GM18868 (cell line): ENCODE data around the gene SLC29A4.
"Not testable (repeated sequence)": the region's sequence is repeated elsewhere in the genome, so short reads cannot be mapped to it uniquely, and the experiment has no call there.

ENCODE experiments used
- ATAC-seq: cut with Tn5 transposase; IDR thresholded peaks from one replicate; pipeline ENCODE4 v1.9.1; 2021; ENCODE audit warnings: mild to moderate bottlenecking, moderate library complexity; ENCODE audit not compliant: unreplicated experiment

Gene SLC29A4

DNA sequence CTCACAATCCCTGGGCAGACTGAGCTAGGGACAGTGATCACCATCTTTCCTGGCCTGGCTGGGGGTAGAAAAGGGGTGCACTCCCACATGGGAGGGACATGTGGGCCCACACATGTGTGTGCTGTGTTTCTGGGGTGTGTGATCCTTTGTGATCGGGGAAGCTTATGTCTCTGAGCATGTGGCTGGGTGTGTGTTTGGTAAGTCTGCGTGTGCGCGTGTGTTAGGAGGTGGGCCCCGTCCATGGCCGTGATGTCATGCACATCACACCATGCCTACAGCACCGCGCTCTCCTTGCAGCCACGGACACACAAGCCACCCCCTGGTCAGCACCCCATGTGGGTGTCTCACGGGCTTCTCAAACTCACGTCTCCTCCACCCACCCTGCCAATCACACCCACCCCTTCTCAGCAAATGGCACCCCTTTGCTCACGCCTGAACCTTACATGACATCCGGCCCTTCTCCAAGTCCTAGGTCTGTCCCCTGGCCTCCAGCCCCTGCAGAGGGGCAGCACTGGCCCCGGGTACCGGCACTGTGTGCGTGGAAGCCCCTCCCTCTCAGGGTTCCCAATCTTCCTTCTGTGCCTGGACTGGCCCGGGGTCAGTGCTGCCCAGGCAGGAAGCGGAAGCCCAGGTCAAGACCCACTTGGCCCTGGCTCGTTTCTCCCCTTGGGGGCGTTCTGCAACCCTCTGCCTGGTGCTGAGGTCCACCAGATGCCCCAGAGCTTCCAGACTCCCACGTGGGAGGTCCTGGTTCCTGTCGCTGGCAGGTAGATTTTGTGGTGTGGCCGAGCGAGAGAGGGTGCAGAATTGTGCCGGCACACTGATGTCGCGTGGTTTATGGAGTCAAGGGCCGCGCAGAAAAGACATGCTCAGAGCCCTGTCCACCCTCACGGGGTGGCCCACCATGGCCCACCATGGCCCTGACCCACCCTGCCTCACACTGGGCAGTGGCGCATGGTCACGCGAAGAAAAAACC lies 12.6 kb downstream of the SLC29A4 start:
- ATAC-seq, result no peak

GRCh38 chr7:5296015-5296610 lies 13.4 kb downstream of the SLC29A4 start:
- ATAC-seq, result no peak

DNA sequence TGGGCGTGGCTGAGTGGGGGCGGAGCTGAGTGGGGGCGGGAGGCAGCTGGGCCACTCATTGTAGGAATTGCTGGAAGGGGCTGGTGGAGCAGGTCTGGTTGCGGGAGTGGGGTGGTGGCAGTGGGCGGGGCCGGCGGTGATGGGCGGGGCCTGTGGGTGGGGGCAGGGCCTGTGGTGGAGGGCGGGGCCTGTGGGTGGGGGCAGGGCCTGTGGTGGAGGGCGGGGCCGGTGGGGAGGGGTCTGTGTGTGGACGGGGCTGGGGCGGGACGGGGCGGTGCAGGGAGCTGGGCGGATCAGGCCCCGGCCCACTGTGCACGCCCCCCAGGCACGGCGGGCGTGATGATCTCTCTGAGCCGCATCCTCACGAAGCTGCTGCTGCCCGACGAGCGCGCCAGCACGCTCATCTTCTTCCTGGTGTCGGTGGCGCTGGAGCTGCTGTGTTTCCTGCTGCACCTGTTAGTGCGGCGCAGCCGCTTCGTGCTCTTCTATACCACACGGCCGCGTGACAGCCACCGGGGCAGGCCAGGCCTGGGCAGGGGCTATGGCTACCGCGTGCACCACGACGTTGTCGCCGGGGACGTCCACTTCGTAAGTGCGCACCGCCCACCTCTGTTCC lies 14.0 kb downstream of the SLC29A4 start:
- ATAC-seq, result peak; percentile 64

DNA sequence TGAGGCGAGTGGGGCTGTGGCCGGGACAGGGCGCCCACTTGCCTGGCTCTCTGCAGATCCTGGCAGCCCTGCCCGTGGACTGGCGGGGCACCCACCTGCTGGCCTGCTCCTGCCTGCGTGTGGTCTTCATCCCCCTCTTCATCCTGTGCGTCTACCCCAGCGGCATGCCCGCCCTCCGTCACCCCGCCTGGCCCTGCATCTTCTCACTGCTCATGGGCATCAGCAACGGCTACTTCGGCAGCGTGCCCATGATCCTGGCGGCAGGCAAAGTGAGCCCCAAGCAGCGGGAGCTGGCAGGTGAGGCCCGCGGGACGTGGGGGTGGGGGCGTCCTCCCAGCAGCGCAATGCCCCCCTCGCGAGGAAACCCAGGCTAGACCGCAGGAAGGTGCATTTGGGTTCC lies 17.6 kb downstream of the SLC29A4 start:
- no peak for ATAC-seq

DNA sequence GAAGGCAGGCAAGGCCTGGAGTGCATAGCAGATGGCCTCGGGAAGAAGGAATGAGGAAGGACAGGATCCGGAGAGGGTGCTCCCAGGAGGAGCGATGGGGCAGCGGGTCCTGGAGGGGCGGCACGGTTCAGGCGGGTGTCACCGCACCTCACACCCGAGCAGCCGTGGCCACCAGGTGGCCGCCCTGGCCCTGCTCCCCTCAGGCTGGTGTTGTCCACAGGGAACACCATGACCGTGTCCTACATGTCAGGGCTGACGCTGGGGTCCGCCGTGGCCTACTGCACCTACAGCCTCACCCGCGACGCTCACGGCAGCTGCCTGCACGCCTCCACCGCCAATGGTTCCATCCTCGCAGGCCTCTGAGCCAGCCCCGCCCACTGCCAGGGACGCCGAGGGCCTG lies 19.8 kb downstream of the SLC29A4 start:
- ATAC-seq, result no peak

- ATAC-seq, result no peak
These were observed 20.3 kb downstream of the SLC29A4 start for GRCh38 chr7:5303061-5303460.

- ATAC-seq, result no peak
These were observed 21.1 kb downstream of the SLC29A4 start for GRCh38 chr7:5303591-5304505.

DNA sequence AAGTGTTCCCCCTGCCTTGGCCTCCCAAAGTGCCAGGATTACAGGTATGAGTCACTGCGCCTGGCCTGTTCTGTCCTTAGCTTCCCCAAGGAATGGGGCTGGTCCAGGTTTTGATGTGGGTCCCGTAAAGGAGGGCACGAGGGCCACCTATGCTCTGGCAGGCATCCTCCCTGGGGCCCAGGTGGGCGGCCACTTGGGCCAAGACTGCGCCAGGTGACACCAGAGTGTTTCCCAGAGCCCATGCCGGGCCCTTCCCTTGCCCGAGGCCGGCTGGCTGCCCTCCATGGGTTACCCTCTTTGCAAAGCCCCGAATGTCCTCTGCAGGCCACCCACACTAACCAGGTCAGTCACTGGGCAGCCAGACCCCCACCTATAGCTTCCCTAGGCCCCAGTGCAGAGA lies 22.3 kb downstream of the SLC29A4 start:
- not testable (repeated sequence) for ATAC-seq

- ATAC-seq, result not testable (repeated sequence)
These were observed 24.7 kb downstream of the SLC29A4 start for GRCh38 chr7:5307221-5308142.

- ATAC-seq, result no peak
These were observed 26.4 kb downstream of the SLC29A4 start for GRCh38 chr7:5309146-5309545.

GRCh38 chr7:5310822-5311405 lies 28.2 kb downstream of the SLC29A4 start:
- no peak for ATAC-seq

DNA sequence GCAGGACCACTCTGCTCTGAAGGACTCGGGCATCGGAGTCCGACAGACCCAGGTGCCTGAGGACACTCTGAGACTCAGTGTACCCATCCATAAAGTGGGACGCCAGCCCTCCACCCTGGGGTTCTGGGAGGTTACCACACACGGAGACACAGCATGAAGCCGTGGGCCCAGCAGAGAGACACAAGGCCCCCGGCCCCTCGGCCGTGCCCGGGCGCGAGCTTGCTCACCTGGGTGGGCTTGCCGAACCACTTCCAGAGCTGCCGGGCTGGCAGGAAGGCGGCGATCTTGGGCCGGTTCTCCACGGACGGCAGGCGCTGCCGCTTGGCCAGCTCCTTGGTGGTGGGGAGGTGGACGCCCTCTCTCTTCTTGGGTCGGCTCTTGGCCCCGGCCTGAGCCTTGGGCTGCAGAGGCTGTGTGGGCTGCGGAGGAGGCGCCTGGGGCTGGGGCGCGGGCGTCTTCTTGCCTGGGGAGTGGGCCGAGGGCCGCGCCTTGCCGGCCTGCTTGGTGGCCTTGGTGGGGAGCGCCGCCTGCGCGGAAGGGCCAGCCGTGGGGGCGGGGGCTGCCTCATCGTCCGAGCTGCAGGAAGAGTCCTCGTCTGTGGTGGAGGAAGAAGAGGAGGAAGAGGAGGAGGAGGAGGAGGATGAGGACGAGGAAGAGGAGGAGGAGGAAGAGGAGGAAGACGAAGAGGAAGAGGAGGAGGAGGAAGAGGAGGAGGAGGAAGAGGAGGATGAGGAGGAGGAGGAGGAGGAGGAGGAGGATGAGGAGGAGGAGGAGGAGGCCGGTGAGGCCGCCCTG lies 29.7 kb downstream of the SLC29A4 start:
- ATAC-seq, result not testable (repeated sequence)

- not testable (repeated sequence) for ATAC-seq
These were observed 30.5 kb downstream of the SLC29A4 start for GRCh38 chr7:5313076-5313885.

GRCh38 chr7:5314864-5315263 lies 32.1 kb downstream of the SLC29A4 start:
- no peak for ATAC-seq

- no peak for ATAC-seq
These were observed 33.0 kb downstream of the SLC29A4 start for GRCh38 chr7:5315761-5316160.

DNA sequence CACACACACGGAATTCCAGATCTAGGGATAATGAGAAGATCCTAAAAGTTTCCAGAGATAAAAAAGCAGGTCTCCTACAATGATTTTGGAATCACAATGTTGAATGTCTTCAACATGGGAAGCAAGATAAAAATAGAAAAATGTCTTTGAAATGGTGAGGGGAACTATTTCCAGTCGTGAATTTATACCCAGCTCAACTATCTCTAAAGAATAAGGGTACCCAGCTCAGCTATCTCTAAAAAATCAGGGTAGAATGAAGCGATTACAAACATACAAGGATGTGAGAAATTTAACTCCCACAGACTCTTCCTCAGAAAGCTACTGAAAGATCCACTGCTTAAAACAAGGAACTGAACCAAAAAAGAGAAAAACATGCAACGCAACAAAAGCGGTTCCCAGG lies 35.9 kb downstream of the SLC29A4 start:
- ATAC-seq, result not testable (repeated sequence)

- ATAC-seq, result no peak
These were observed 37.6 kb downstream of the SLC29A4 start for GRCh38 chr7:5320391-5320790.
